H1 (cell line): Measurements from ENCODE around the gene ABHD15. TPM values are rescaled to one million over a fixed set of nuclear protein-coding genes. Genes with fewer than 3 reads are reported as not detected.

Experiments
- CREB1 ChIP-seq: IDR thresholded peaks from 2 replicates; pipeline ENCODE4 v1.6.1; 2012; ENCODE audit warnings: inconsistent platforms
- POLR2A ChIP-seq, 2 experiments: IDR thresholded peaks; 1 replicate in 1 of 2; 2 replicates in 1 of 2; pipeline ENCODE4 v1.6.1; 2011; ENCODE audit warnings: low read depth in 2 of 2, low read length in 2 of 2, mild to moderate bottlenecking in 2 of 2; ENCODE audit errors: control extremely low read depth in 1 of 2
- SIN3A ChIP-seq, 2 experiments: IDR thresholded peaks in 1 of 2; conservative IDR thresholded peaks in 1 of 2; 2 replicates each; pipeline ENCODE4 v1.6.1; 2011 to 2012; ENCODE audit warnings: low read length in 2 of 2, improper control_type of control experiment in 1 of 2, low read depth in 1 of 2, mild to moderate bottlenecking in 1 of 2
- TAF7 ChIP-seq: optimal IDR thresholded peaks from 2 replicates; pipeline ENCODE3; 2011; ENCODE audit warnings: low read depth, mild to moderate bottlenecking, inconsistent platforms, low read length, moderate library complexity, borderline replicate concordance
- YY1 ChIP-seq: IDR thresholded peaks from 2 replicates; pipeline ENCODE4 v1.6.1; 2011; ENCODE audit warnings: low read depth, mild to moderate bottlenecking, low read length
- polyA plus RNA-seq, 7 experiments: library from polyadenylated mRNA; depleted of rRNA in 3 of 7; stranded (reverse) in 5 of 7; unstranded in 2 of 7; fragments of >200 nt in 5 of 7; fragments of 200-250 nt in 2 of 7; gene quantifications; 1 replicate in 5 of 7; 2 replicates in 1 of 7; 4 replicates in 1 of 7; pipeline versions ENCODE4 v1.2.1 to v1.2.3, GENCODE V29; 2011 to 2013; ENCODE audit warnings: missing spikeins in 2 of 7, mixed read lengths in 2 of 7
- total RNA-seq: library from RNA; stranded (reverse); fragmentation: NEBNext Ultra II Directional; extraction: Animal tissue kit (Norgen Biotek cat#: 25700); gene quantifications from 2 replicates; pipeline ENCODE4 v1.2.1, GENCODE V29; 2021
- TF ChIP-seq, protein P1 (sequence below): IDR thresholded peaks from 2 replicates; pipeline ENCODE4 v1.6.1; 2012; ENCODE audit warnings: inconsistent platforms

Gene ABHD15
- total and polyA plus RNA-seq, 2 of the 8 experiments (the other 6 are each of a cell fraction or from before 2014, with no cell fraction given), result 0.88 to 1.7 TPM

DNA sequence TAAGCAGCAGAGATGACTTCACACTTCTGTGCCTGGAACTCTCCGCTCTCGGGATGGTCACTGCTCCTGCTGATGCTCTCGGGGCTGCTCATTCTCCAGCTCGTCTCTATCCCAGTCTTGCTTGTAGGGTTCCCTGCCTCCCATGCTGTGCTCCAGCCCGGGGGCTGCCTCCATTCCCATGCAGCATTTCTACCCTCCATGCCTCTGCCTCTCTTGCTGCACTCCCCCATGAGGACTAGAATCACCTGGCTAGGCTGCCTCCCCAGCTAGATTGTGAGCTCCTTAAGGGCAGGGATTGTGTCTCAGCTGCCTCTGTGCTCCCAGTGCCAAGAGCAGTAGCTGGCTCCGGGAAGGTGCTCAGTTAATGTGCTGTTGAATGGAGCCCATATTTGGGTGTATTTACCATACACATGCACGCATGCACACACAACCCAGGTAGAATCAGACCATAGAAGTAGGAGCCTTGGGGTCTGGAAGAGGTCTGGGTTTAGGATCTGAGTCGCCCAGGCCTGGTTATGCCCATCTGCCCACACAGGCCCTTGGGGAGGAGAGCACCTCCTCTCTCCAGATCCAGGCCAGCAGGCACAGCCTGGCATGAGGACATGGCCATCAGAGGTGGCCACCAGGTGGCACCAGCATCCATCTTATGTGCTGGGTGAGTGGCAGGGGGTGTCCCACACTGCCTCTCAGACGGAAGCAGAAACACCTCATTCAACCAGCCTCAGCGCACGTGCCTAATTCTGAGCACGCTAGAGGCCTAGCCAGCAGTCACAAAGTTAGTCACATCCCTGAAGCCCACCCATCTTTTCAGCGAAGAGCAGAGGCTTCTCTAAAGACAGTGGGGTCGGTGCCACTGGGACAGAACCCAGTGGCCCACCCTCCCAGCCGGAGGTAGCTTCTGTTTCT, 13.3 kb upstream of the ABHD15 start (continued):
- TF ChIP-seq TAF7 (no peak), CREB1 (peak; percentile 47; the same call in 1 of the 2 replicates), YY1 (peak; percentile 26; the same call in 1 of the 2 replicates), SIN3A (conservative IDR thresholded peaks at IDR 0.05 in 1 of 2, IDR thresholded peaks at IDR 0.05 in 1 of 2; ENCODE audit: low read depth in 1 of 2, low read length in 2 of 2) (peak; percentile 67 to 82; a peak in 2 of 4 replicates), POLR2A (IDR thresholded peaks at IDR 0.05; ENCODE audit: control extremely low read depth in 1 of 2, low read depth in 2 of 2, low read length in 2 of 2) (no peak)
- TF ChIP-seq, protein P1, sequence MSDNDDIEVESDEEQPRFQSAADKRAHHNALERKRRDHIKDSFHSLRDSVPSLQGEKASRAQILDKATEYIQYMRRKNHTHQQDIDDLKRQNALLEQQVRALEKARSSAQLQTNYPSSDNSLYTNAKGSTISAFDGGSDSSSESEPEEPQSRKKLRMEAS, result peak; percentile 97
